NCI-H1092 treated with DMSO at 0.1 percent for 48 hours (cell line): ENCODE data around the gene OLFM3.

ENCODE experiments used
- DNase-seq: peaks from one replicate; lab custom pipeline; 2025; lab: John Stamatoyannopoulos, UW

OLFM3 gene

GRCh38 chr1:101943237-101943636, 53.5 kb downstream of the OLFM3 start:
- no peak for DNase-seq

DNA sequence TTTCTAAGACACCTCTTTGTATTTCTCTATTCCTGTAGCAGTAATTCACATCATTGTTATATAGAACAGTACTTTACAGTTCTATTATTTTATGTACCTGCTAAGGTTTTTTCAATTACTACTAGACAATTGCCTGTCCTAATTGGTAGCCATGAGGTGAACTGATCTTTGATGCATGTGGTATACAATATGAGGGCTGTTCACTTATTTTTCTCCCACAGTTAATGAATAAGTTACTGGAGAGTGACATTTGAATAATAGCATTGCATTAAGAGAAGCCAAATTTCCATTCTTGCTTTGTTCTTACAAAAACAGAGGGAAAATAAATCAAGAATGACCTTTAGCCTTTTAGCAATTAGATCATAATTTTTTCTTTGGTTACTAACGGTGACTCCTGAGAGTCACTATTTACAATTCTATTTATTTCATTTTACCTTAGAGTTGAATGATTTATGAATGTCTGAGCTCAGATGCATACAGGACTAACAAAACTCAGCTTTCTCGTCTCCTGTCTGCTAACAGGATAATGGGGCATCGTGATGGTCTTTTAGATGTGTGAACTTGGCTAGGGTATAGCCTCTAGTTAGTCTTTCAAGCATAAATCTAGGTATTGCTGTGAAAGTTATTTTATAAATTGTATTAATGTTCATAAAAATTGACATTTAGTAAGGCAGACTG, 54.1 kb downstream of the OLFM3 start:
- DNase-seq: no peak

- no peak for DNase-seq
Observed at GRCh38 chr1:101938681-101939080, 58.0 kb downstream of the OLFM3 start.

GRCh38 chr1:101929343-101929742, 67.4 kb downstream of the OLFM3 start:
- DNase-seq: no peak

- no peak for DNase-seq
Observed at GRCh38 chr1:101928829-101929228, 67.9 kb downstream of the OLFM3 start.

DNA sequence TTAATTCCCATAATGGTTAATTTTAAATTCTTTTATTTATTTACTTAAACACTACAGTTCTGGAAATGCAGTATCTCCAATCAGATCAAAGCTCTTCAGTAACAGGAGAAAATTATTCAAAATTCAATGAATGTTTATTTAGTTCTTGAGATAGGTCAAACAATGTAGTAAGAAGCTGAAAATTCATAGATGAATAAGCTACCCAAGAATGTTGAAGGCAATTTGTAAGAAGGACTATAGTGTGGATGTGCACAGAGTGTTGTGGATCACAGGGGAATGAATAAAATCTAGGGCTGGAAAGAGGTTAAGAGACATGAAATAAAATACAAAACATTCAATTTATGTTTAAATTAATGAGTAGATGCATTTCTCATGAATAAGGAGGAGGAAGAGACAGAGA, 72.0 kb downstream of the OLFM3 start:
- DNase-seq: no peak

DNA sequence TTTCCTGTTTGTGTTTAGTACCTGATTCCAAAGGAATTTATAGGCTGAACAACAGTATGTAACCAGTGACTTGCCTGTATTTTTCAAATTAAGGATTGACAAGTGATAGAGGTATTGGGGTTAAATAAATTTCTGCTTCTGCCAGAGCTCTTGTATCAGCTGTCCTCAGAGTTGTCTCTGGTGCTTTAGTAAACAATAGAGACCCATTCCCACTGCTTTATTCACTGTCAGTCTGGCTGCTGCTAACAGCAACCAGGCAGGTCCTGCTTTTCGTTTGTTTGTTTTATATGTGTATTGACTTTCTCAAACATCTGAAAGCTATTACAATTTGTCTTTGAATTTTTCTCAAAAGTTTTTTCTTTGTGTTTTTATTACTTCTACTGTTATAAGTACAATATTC, 76.1 kb downstream of the OLFM3 start:
- DNase-seq: peak; percentile 8

DNA sequence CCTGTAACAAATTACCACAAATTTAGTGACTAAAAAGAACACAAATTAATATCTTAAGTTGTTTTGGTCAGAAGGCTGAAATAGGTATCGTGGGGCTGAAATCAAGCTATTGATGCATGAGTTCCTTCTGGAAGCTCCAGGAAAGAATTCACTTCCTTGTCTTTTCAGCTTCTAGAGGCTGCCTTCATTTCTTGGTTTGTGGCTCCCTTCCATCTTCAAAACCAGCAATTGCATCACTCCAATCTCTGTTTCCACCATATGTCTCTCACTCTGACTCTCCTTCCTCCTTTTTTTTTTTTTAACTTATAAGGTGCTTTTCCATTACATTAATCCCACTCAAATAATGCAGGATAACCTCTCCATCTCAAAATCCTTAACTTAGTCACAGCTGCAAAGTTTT, 78.4 kb downstream of the OLFM3 start:
- DNase-seq: no peak

DNA sequence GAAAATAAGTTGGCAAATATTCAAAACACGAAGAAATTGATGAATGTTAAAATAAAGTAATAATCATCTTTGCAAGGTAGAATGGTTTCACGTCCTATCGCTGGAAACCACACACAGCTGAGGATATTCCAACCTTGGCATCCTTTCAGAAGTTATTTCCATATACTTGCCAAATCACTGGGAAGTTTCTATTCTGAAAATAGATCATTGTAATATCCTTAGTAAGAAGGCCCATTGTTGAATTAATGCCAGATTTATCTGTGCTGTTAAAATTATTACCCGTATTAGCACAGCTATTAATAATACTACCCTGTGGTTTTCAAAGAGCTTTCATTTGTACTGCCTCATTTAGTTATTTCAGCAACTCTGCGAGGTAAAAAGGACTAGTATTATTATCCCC, 81.1 kb downstream of the OLFM3 start:
- DNase-seq: no peak

- no peak for DNase-seq
Observed at GRCh38 chr1:101914473-101915242, 82.1 kb downstream of the OLFM3 start.

DNA sequence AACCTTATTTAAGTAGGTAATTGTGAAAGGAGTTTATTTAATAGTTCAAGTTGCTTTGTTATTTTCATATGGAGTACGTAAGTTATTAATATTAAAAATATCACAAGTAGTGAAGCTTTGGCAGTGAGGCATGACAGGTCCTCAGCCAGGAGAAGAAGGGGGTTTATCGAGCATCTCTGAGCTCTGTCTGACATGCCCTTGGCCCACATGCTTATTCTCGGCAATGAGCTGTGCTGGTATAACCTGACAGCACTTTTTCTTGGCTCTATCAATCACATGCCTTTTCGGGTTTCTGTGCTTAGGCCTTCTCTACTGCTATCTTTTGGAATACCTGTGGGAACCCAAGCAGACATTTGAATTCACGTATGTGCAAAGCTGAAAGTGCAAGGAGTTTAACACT, 84.8 kb downstream of the OLFM3 start:
- no peak for DNase-seq

DNA sequence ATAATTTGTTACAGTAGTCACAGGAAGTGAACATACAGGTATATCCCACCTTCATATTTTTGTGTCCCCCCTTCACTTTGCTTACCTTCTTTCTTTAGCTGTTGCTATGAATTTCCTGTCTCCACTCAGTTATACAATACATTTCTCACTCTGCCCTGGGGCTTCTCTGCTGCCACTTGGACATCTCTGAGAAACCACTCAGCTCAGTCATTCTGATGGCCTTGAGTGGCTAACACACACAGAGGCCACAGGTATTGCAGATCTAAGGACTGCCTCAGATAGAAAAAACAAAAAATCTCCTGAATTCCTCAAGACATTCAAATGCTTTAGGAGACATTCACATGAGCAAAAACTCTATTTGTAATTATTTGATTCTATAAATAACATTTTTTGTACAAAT, 87.7 kb downstream of the OLFM3 start:
- DNase-seq: no peak

- DNase-seq: no peak
Observed at GRCh38 chr1:101907264-101907663, 89.5 kb downstream of the OLFM3 start.

GRCh38 chr1:101905283-101905835, 91.4 kb downstream of the OLFM3 start:
- no peak for DNase-seq

- no peak for DNase-seq
Observed at GRCh38 chr1:101902199-101902598, 94.5 kb downstream of the OLFM3 start.

GRCh38 chr1:101898137-101898536, 98.6 kb downstream of the OLFM3 start:
- no peak for DNase-seq

DNA sequence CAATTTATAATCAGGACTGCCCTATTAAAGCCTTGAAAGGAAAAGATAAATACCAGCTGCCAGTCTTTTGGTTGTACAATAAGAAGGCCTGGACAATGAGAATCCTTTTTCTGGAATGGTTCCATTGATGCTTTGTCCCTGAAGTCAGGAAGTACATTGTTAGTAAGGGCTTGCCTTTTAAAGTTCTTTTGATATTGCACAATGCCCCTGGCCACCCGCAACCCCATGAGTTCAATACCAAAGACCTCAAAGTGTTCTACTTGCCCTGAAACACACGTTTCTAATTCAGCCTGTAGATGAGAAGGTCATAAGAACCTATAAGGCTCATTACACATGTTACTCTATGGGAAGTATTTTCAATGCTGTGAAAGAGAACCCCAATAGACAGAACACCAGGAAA, 112.1 kb downstream of the OLFM3 start:
- no peak for DNase-seq

GRCh38 chr1:101875891-101876290, 120.8 kb downstream of the OLFM3 start:
- no peak for DNase-seq

- DNase-seq: no peak
Observed at GRCh38 chr1:101873672-101874071, 123.1 kb downstream of the OLFM3 start.

DNA sequence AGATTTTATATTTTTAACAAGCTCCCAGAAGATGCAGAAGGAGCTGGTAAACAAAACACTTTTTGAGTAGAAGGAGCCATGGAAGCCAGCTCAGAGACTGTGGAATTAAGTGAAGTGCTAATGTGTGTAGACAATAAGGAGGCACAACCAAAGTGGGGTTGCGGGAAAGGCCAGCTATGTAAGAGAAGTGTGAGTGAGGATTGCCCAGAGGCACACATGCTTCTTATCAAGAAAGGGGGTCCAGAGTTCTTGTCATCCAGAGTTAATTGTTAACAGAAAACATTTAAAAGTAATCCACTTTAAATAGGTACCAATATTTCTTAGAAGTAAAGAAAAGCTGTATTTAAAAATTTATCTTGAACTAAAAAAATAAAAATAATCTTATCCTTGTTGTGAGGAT, 136.8 kb downstream of the OLFM3 start:
- DNase-seq: no peak

- no peak for DNase-seq
Observed at GRCh38 chr1:101854271-101854670, 142.5 kb downstream of the OLFM3 start.

GRCh38 chr1:101852936-101853335, 143.8 kb downstream of the OLFM3 start:
- DNase-seq: no peak

DNA sequence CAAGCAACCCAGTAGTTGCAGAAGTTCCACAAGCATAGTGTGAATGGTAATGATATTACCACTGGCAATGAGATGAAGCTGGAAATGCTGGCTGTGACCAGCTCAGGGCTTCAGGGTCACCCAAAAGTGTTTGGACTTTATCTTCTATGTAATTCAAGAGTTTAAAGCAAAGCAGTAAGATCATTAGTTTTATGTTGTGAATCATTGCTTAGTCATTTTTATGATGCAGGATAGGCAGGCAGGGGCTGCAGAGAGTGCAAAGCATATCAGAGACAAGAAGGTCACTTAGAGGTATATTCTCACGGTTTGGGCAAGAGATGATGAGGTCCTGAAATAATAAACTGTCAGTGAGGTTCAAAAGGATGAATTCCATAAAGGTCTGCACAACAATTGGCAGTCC, 147.4 kb downstream of the OLFM3 start:
- DNase-seq: no peak

GRCh38 chr1:101847626-101848025, 149.1 kb downstream of the OLFM3 start:
- no peak for DNase-seq
